GM12865 (cell line): ENCODE results near the gene SPRY4.

Source experiments
- DNase-seq: peaks from one replicate; pipeline ENCODE4 v3.0.0; 2010; ENCODE audit warnings: low read depth
- H3K4me3 ChIP-seq: 2 replicates; pipeline ENCODE4 v1.5.1; 2011; ENCODE audit warnings: mild to moderate bottlenecking, low read depth, low read length, control low read depth
- CTCF ChIP-seq: IDR thresholded peaks from 2 replicates; pipeline ENCODE4 v1.5.1; 2011; ENCODE audit warnings: low read length, control low read depth, low read depth, inconsistent platforms; ENCODE audit not compliant: insufficient read depth; ENCODE audit errors: missing control alignments

SPRY4 gene

GRCh38 chr5:142324136-142324870, 518 bp downstream of the SPRY4 start:
- DNase-seq, result no peak
- peak overlapping the region; percentile 63 for H3K4me3 ChIP-seq
- no peak for TF ChIP-seq CTCF

GRCh38 chr5:142323480-142324135, 1.2 kb downstream of the SPRY4 start:
- no peak for TF ChIP-seq CTCF
- H3K4me3 ChIP-seq, result peak overlapping the region; percentile 63
- DNase-seq, result no peak

GRCh38 chr5:142322747-142323479, 1.9 kb downstream of the SPRY4 start:
- no peak for TF ChIP-seq CTCF
- H3K4me3 ChIP-seq, result no peak overlapping the region
- no peak for DNase-seq

GRCh38 chr5:142322403-142322746, 2.4 kb downstream of the SPRY4 start:
- TF ChIP-seq CTCF, result no peak
- H3K4me3 ChIP-seq, result no peak overlapping the region
- no peak for DNase-seq

GRCh38 chr5:142320851-142321560, 3.8 kb downstream of the SPRY4 start:
- no peak for TF ChIP-seq CTCF
- H3K4me3 ChIP-seq, result no peak overlapping the region
- DNase-seq, result no peak

- TF ChIP-seq CTCF, result no peak
- no peak overlapping the region for H3K4me3 ChIP-seq
- no peak for DNase-seq
These were observed 4.4 kb downstream of the SPRY4 start for GRCh38 chr5:142320430-142320738.
